Spinal cord (tissue), 4 donors: ENCODE data around the gene PPP4R3B. TPM values are rescaled to one million over a fixed set of nuclear protein-coding genes. Genes with fewer than 3 reads are reported as not detected.

Source experiments
- polyA plus RNA-seq, 2 donors: library from polyadenylated mRNA; unstranded; fragments of 120-200 nt; gene quantifications; one replicate each; pipeline ENCODE4 v1.2.1, GENCODE V29; 2013; ENCODE audit not compliant: insufficient read length in 2 of 2
- small RNA-seq: library from RNA; depleted of rRNA; stranded (forward); fragments of <200 nt; gene quantifications from one replicate; pipeline ENCODE3, GENCODE V24; 2014; ENCODE audit warnings: low replicate concordance
- total RNA-seq, 2 donors: library from RNA; depleted of rRNA in 1 of 2; stranded (reverse); fragments of 120-200 nt in 1 of 2; fragments of >200 nt in 1 of 2; gene quantifications; one replicate each; pipeline versions ENCODE4 v1.2.3 to v1.2.4, GENCODE V29; 2013 to 2014

The PPP4R3B gene
- total and polyA plus RNA-seq, 4 donors = 57.3 to 91.0 (median 69.9) TPM

Small RNA genes lying within 50 kb of the gene (small RNA-seq; reads per million reads assigned to genes)
- gene RF00586 (not detected), gene RNU6-634P (not detected)

Other genes with a start within 250 kb of the PPP4R3B start
- 100 to 1,000 TPM; 126 to 223 TPM for gene CCDC88A, start 197.8 kb downstream of the PPP4R3B start, total RNA-seq
- 100 to 1,000 TPM; 194 to 216 TPM for gene CCDC88A, start 197.8 kb downstream of the PPP4R3B start, polyA plus RNA-seq
- gene CFAP36, start 97.9 kb downstream of the PPP4R3B start, total RNA-seq = 10 to 100 TPM; 33.4 to 68.9 TPM
- 100 to 1,000 TPM in 1 of 2 donors, 10 to 100 TPM in 1; 99.2 to 111 TPM for gene CFAP36, start 97.9 kb downstream of the PPP4R3B start, polyA plus RNA-seq
- gene PNPT1, start 76.2 kb upstream of the PPP4R3B start, total RNA-seq = 10 to 100 TPM; 24.7 to 30.4 TPM
- gene PNPT1, start 76.2 kb upstream of the PPP4R3B start, polyA plus RNA-seq = 10 to 100 TPM; 32.5 to 35.4 TPM